HCT116 (cell line): Measurements from ENCODE around the gene GNPTG. TPM values are rescaled to one million over a fixed set of nuclear protein-coding genes. Genes with fewer than 3 reads are reported as not detected.

ENCODE experiments used
- ATAC-seq: fragments of 200-7000 bp; cut with Tn5 transposase; 2 replicates; pipeline ENCODE4 v1.9.1; 2020; ENCODE audit warnings: mild to moderate bottlenecking, moderate library complexity
- BruUV-seq: library from RNA; stranded (reverse); fragments of 400-500 nt; replicated peaks from 2 replicates; lab custom pipeline; 2021; lab: Mats Ljungman, UMichigan
- CTCF ChIA-PET: fragments of 300-600 bp; sonication (Branson Sonifier 250); formaldehyde crosslinking; loops from one replicate; lab custom pipeline; 2021; ENCODE audit warnings: antibody characterized with exemption; lab: Charles Lee
- POLR2A ChIA-PET: fragments of 300-600, 350-600 bp; sonication (Branson Sonifier 250); formaldehyde crosslinking; loops from one replicate; lab custom pipeline; 2021; ENCODE audit warnings: antibody characterized with exemption; lab: Charles Lee
- RAD21 ChIA-PET, 2 experiments: fragments of 300-600 bp; sonication (Branson Sonifier 250); formaldehyde crosslinking; loops; one replicate each; lab custom pipeline; 2023; ENCODE audit warnings: low total read pairs in 2 of 2; ENCODE audit not compliant: uncharacterized antibody in 2 of 2, unreplicated experiment in 2 of 2, low non-redundant PET in 1 of 2; lab: Charles Lee
- DNase-seq: peaks from one replicate; pipeline ENCODE4 v3.0.0-alpha.2; 2010; ENCODE audit warnings: low read depth, low spot score
- H2AFZ ChIP-seq: fragments of 200-600 bp; shearing (Covaris generic), sonication (generic); 2 replicates; pipeline ENCODE4 v1.6.1; 2017; ENCODE audit warnings: low read depth, mixed run types, mixed read lengths, antibody characterized with exemption, low read length; ENCODE audit not compliant: poor library complexity, severe bottlenecking
- H3K27ac ChIP-seq: 2 replicates; pipeline ENCODE4 v1.5.1; 2012; ENCODE audit warnings: low read depth, low read length
- H3K27me3 ChIP-seq: fragments of 200-600 bp; sonication (generic); 2 replicates; pipeline ENCODE4 v1.6.1; 2016; ENCODE audit warnings: mixed run types, low read length, mixed read lengths; ENCODE audit not compliant: insufficient read depth
- H3K36me3 ChIP-seq, 2 experiments: fragments of 200-500 bp in 1 of 2; fragments of 200-600 bp in 1 of 2; sonication (Bioruptor generic) in 1 of 2; sonication (generic) in 1 of 2; 2 replicates each; pipeline versions ENCODE4 v1.5.1 to v1.6.1; 2014 to 2016; ENCODE audit warnings: low read length in 2 of 2, inconsistent platforms in 1 of 2, mixed read lengths in 1 of 2, mixed run types in 1 of 2; ENCODE audit not compliant: insufficient read depth in 2 of 2, control insufficient read depth in 1 of 2
- H3K4me1 ChIP-seq, 2 experiments: fragments of 200-600 bp in 1 of 2; sonication (generic) in 1 of 2; 2 replicates each; pipeline versions ENCODE4 v1.5.1 to v1.6.1; 2012 to 2017; ENCODE audit warnings: low read length in 2 of 2, inconsistent platforms in 1 of 2, mild to moderate bottlenecking in 1 of 2, mixed read lengths in 1 of 2, mixed run types in 1 of 2, moderate library complexity in 1 of 2; ENCODE audit not compliant: insufficient read depth in 2 of 2, control insufficient read depth in 1 of 2
- H3K4me2 ChIP-seq: fragments of 200-600 bp; sonication (generic); 2 replicates; pipeline ENCODE4 v1.6.1; 2017; ENCODE audit warnings: mixed run types, low read length, mixed read lengths
- H3K4me3 ChIP-seq, 2 experiments: fragments of 200-600 bp in 1 of 2; sonication (generic) in 1 of 2; replicated peaks in 1 of 2; 2 replicates each; pipeline ENCODE4 v1.5.1; 2011 to 2016; ENCODE audit warnings: low read length in 2 of 2, control low read depth in 1 of 2, low read depth in 1 of 2, mild to moderate bottlenecking in 1 of 2, mixed read lengths in 1 of 2, mixed run types in 1 of 2
- H3K79me2 ChIP-seq: fragments of 200-600 bp; sonication (generic); 2 replicates; pipeline ENCODE4 v1.6.1; 2017; ENCODE audit warnings: mild to moderate bottlenecking, mixed run types, low read length, moderate library complexity, mixed read lengths; ENCODE audit not compliant: insufficient read depth
- H3K9ac ChIP-seq: fragments of 200-600 bp; sonication (generic); 2 replicates; pipeline ENCODE4 v1.6.1; 2016; ENCODE audit warnings: low read length, mixed read lengths
- H3K9me2 ChIP-seq: fragments of 200-600 bp; sonication (generic), shearing (Covaris generic); 2 replicates; pipeline ENCODE4 v1.6.1; 2017; ENCODE audit warnings: mixed run types, mild to moderate bottlenecking, moderate library complexity; ENCODE audit not compliant: insufficient read depth
- H3K9me3 ChIP-seq, 2 experiments: fragments of 200-500 bp in 1 of 2; fragments of 200-600 bp in 1 of 2; sonication (Bioruptor generic) in 1 of 2; sonication (generic) in 1 of 2; 2 replicates each; pipeline ENCODE4 v1.6.1; 2014 to 2017; ENCODE audit warnings: low read length in 2 of 2, mixed read lengths in 2 of 2, inconsistent platforms in 1 of 2, low read depth in 1 of 2, mild to moderate bottlenecking in 1 of 2, mixed run types in 1 of 2, moderate library complexity in 1 of 2; ENCODE audit not compliant: control insufficient read depth in 1 of 2, insufficient read depth in 1 of 2
- H4K20me1 ChIP-seq: fragments of 200-600 bp; sonication (generic), shearing (Covaris generic); 2 replicates; pipeline ENCODE4 v1.6.1; 2017; ENCODE audit warnings: mixed run types, mild to moderate bottlenecking, moderate library complexity; ENCODE audit not compliant: insufficient read depth
- ELF1 ChIP-seq: IDR thresholded peaks from 2 replicates; pipeline ENCODE4 v1.6.1; 2012; ENCODE audit warnings: low read depth, borderline replicate concordance
- EZH2 ChIP-seq: fragments of 200-600 bp; sonication (generic); IDR thresholded peaks from 2 replicates; pipeline ENCODE4 v1.6.1; 2017; ENCODE audit warnings: antibody characterized with exemption, mixed run types
- FOSL1 ChIP-seq: IDR thresholded peaks from 2 replicates; pipeline ENCODE4 v1.6.1; 2012; ENCODE audit warnings: low read depth
- JUND ChIP-seq: IDR thresholded peaks from 2 replicates; pipeline ENCODE4 v1.6.1; 2012
- SIN3A ChIP-seq: IDR thresholded peaks from 2 replicates; pipeline ENCODE4 v1.6.1; 2012; ENCODE audit warnings: low read depth
- SP1 ChIP-seq: IDR thresholded peaks from 2 replicates; pipeline ENCODE4 v1.6.1; 2012; ENCODE audit warnings: low read depth
- SRF ChIP-seq: IDR thresholded peaks from 2 replicates; pipeline ENCODE4 v1.6.1; 2012; ENCODE audit warnings: low read depth
- ZFX ChIP-seq: fragments of 450-650 bp; IDR thresholded peaks from 2 replicates; pipeline ENCODE4 v1.6.1; 2017
- intact Hi-C: fragments of 100-400 bp; cut with micrococcal nuclease; formaldehyde crosslinking; loops from 2 replicates; pipeline ENCODE4 v1.10.0; 2022
- total RNA-seq: library from RNA; stranded (reverse); gene quantifications from one replicate; pipeline ENCODE4 v1.2.1, GENCODE V29; 2021; ENCODE audit not compliant: unreplicated experiment
- TF ChIP-seq, protein P1 (sequence below): IDR thresholded peaks from 2 replicates; pipeline ENCODE4 v1.6.1; 2012; ENCODE audit warnings: low read depth
- TF ChIP-seq, protein P2 (sequence below): IDR thresholded peaks from 2 replicates; pipeline ENCODE4 v1.6.1; 2011; ENCODE audit warnings: mild to moderate bottlenecking, low read length, moderate library complexity; ENCODE audit not compliant: insufficient replicate concordance; ENCODE audit errors: extremely low read depth
- TF ChIP-seq, protein P3 (sequence below): IDR thresholded peaks from 2 replicates; pipeline ENCODE4 v1.6.1; 2012

Gene GNPTG
- total RNA-seq, 1 experiment from 2014 or later = 35.2 TPM

DNA sequence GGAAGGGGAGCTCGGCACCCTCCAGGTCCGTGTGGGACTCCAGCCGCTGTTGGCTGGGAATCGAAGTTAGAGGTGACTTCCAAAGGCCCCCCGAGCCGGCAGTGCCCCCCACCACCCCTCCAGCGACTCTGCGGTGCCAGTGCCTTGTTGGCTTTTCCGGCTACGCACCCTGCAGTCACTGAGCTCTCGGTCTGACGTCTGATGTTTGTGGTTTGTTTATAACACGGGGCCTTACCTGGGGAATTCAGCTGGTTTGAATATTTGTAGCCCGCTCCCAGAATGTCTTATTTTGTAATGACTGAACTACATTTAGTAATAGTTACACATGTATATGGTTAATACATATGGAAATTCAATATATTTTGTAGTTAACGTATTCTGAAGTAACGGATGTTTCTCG, 25.3 kb upstream of the GNPTG start:
- Histone ChIP-seq H3K79me2 (no peaks in the 10 kb centered on the region), H3K36me3 (peaks cover 8 to 16% of the 10 kb centered on the region in 2 experiments; a peak in 3 of 4 replicates), H3K9ac (no peak overlapping the region), H3K27me3 (no peaks in the 10 kb centered on the region), H3K4me3 (no peak overlapping the region), H2AFZ (no peak overlapping the region), H4K20me1 (peaks cover 4% of the 10 kb centered on the region; the same call in 1 of the 2 replicates), H3K4me2 (no peak overlapping the region), H3K9me2 (no peaks in the 10 kb centered on the region), H3K9me3 (no peaks in the 10 kb centered on the region; a peak in 1 of 4 replicates), H3K4me1 (peaks cover 3% of the 10 kb centered on the region in 2 experiments; a peak in 3 of 4 replicates), H3K27ac (no peak overlapping the region)
- DNase-seq (no peak), ATAC-seq (no peak)
- intact Hi-C loops = no loop called here
- POLR2A ChIA-PET = no interaction called here
- CTCF ChIA-PET = no interaction called here
- no TSS peak for BruUV-seq
- RAD21 ChIA-PET = no interaction called here
- TF ChIP-seq, protein P1, sequence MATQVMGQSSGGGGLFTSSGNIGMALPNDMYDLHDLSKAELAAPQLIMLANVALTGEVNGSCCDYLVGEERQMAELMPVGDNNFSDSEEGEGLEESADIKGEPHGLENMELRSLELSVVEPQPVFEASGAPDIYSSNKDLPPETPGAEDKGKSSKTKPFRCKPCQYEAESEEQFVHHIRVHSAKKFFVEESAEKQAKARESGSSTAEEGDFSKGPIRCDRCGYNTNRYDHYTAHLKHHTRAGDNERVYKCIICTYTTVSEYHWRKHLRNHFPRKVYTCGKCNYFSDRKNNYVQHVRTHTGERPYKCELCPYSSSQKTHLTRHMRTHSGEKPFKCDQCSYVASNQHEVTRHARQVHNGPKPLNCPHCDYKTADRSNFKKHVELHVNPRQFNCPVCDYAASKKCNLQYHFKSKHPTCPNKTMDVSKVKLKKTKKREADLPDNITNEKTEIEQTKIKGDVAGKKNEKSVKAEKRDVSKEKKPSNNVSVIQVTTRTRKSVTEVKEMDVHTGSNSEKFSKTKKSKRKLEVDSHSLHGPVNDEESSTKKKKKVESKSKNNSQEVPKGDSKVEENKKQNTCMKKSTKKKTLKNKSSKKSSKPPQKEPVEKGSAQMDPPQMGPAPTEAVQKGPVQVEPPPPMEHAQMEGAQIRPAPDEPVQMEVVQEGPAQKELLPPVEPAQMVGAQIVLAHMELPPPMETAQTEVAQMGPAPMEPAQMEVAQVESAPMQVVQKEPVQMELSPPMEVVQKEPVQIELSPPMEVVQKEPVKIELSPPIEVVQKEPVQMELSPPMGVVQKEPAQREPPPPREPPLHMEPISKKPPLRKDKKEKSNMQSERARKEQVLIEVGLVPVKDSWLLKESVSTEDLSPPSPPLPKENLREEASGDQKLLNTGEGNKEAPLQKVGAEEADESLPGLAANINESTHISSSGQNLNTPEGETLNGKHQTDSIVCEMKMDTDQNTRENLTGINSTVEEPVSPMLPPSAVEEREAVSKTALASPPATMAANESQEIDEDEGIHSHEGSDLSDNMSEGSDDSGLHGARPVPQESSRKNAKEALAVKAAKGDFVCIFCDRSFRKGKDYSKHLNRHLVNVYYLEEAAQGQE = no peak
- TF ChIP-seq, protein P2, sequence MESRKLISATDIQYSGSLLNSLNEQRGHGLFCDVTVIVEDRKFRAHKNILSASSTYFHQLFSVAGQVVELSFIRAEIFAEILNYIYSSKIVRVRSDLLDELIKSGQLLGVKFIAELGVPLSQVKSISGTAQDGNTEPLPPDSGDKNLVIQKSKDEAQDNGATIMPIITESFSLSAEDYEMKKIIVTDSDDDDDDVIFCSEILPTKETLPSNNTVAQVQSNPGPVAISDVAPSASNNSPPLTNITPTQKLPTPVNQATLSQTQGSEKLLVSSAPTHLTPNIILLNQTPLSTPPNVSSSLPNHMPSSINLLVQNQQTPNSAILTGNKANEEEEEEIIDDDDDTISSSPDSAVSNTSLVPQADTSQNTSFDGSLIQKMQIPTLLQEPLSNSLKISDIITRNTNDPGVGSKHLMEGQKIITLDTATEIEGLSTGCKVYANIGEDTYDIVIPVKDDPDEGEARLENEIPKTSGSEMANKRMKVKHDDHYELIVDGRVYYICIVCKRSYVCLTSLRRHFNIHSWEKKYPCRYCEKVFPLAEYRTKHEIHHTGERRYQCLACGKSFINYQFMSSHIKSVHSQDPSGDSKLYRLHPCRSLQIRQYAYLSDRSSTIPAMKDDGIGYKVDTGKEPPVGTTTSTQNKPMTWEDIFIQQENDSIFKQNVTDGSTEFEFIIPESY = no peak
- no peak for TF ChIP-seq EZH2
- TF ChIP-seq, protein P3, sequence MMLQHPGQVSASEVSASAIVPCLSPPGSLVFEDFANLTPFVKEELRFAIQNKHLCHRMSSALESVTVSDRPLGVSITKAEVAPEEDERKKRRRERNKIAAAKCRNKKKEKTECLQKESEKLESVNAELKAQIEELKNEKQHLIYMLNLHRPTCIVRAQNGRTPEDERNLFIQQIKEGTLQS = no peak
- TF ChIP-seq FOSL1 = no peak
- TF ChIP-seq JUND = no peak
- TF ChIP-seq ELF1 = no peak
- no peak for TF ChIP-seq SRF
- no peak for TF ChIP-seq SP1
- TF ChIP-seq ZFX = no peak
- no peak for TF ChIP-seq SIN3A
